HepG2 (cell line): Measurements from ENCODE around the gene C4B.
"Not testable (repeated sequence)": the region's sequence is repeated elsewhere in the genome, so short reads cannot be mapped to it uniquely, and the experiment has no call there.

ENCODE experiments used
- ARHGAP35 ChIP-seq: sonication (generic); formaldehyde crosslinking; IDR thresholded peaks from 2 replicates; pipeline ENCODE4 v1.9.0; 2022; ENCODE audit warnings: mild to moderate bottlenecking, inconsistent platforms, moderate library complexity, missing genetic modification reagents, borderline replicate concordance
- ARID4A ChIP-seq: sonication (generic); formaldehyde crosslinking; IDR thresholded peaks from 2 replicates; pipeline ENCODE4 v1.5.0; 2020; ENCODE audit warnings: mild to moderate bottlenecking, missing genetic modification reagents, borderline replicate concordance
- CTCF ChIP-seq: sonication (generic); formaldehyde crosslinking; IDR thresholded peaks from 2 replicates; pipeline ENCODE4 v1.5.0; 2020; ENCODE audit warnings: mild to moderate bottlenecking, missing genetic modification reagents, moderate library complexity
- DDIT3 ChIP-seq: sonication (generic); formaldehyde crosslinking; IDR thresholded peaks from 2 replicates; pipeline ENCODE4 v1.4.0; 2020; ENCODE audit warnings: mild to moderate bottlenecking, missing genetic modification reagents
- DRAP1 ChIP-seq: IDR thresholded peaks from 2 replicates; pipeline ENCODE4 v1.6.1; 2016; ENCODE audit warnings: missing genetic modification reagents, missing compliant biosample characterization
- HNRNPL ChIP-seq: fragments of 200-400 bp; formaldehyde crosslinking; IDR thresholded peaks from 2 replicates; pipeline ENCODE4 v1.6.1; 2017; ENCODE audit warnings: mild to moderate bottlenecking, low read depth, low read length
- REST ChIP-seq, 2 experiments: IDR thresholded peaks; 2 replicates each; pipeline ENCODE4 v1.6.1; 2011 to 2012; ENCODE audit warnings: low read length in 2 of 2, borderline replicate concordance in 1 of 2, low read depth in 1 of 2, mild to moderate bottlenecking in 1 of 2, moderate library complexity in 1 of 2
- SIN3A ChIP-seq: IDR thresholded peaks from 2 replicates; pipeline ENCODE4 v1.6.1; 2011; ENCODE audit warnings: low read depth, mild to moderate bottlenecking, control low read depth, low read length, borderline replicate concordance

- TF ChIP-seq SIN3A; DRAP1 (CRISPR knock-in tag); ARHGAP35; REST (IDR thresholded peaks at IDR 0.05; ENCODE audit: borderline replicate concordance in 1 of 2, low read depth in 1 of 2, low read length in 2 of 2); DDIT3 (CRISPR knock-in tag); ARID4A (CRISPR knock-in tag); CTCF (CRISPR knock-in tag); HNRNPL: not testable (repeated sequence)
These were observed 38.5 kb upstream of the C4B start for GRCh38 chr6:31976065-31976464.
